Globus pallidus (tissue), 1 donor: ENCODE measurements around the gene PLEKHA6.

Source experiments
- DNase-seq: peaks from one replicate; pipeline ENCODE4 v3.0.0-alpha.2; 2015; ENCODE audit warnings: low spot score

The PLEKHA6 gene

GRCh38 chr1:204190212-204191211 lies 169.2 kb downstream of the PLEKHA6 start:
- no peak for DNase-seq

GRCh38 chr1:204188959-204189639 lies 170.6 kb downstream of the PLEKHA6 start:
- DNase-seq, result no peak

- DNase-seq, result no peak
Measured at GRCh38 chr1:204186597-204186996, 173.1 kb downstream of the PLEKHA6 start.

GRCh38 chr1:204181116-204181515 lies 178.6 kb downstream of the PLEKHA6 start:
- no peak for DNase-seq

- DNase-seq, result no peak
Measured at GRCh38 chr1:204180133-204180532, 179.6 kb downstream of the PLEKHA6 start.

GRCh38 chr1:204178487-204179281 lies 181.0 kb downstream of the PLEKHA6 start:
- DNase-seq, result no peak

GRCh38 chr1:204177133-204177532 lies 182.6 kb downstream of the PLEKHA6 start:
- no peak for DNase-seq

GRCh38 chr1:204176049-204176448 lies 183.7 kb downstream of the PLEKHA6 start:
- DNase-seq, result no peak

GRCh38 chr1:204174958-204175357 lies 184.8 kb downstream of the PLEKHA6 start:
- DNase-seq, result no peak

- no peak for DNase-seq
Measured at GRCh38 chr1:204172404-204173029, 187.2 kb downstream of the PLEKHA6 start.

GRCh38 chr1:204171751-204172178 lies 188.0 kb downstream of the PLEKHA6 start:
- DNase-seq, result no peak

GRCh38 chr1:204170494-204171155 lies 189.1 kb downstream of the PLEKHA6 start:
- no peak for DNase-seq

GRCh38 chr1:204169858-204170257 lies 189.9 kb downstream of the PLEKHA6 start:
- no peak for DNase-seq
